NT2/D1 (cell line): ENCODE measurements around the gene FAM227B.

Experiments used
- SUZ12 ChIP-seq: IDR thresholded peaks from 2 replicates; pipeline ENCODE4 v1.6.1; 2011; ENCODE audit not compliant: insufficient read length, insufficient read depth; ENCODE audit errors: extremely low read depth
- YY1 ChIP-seq: IDR thresholded peaks from 2 replicates; pipeline ENCODE4 v1.6.1; 2011; ENCODE audit not compliant: insufficient read length, insufficient read depth
- ZNF274 ChIP-seq: IDR thresholded peaks from 2 replicates; pipeline ENCODE4 v1.6.1; 2011; ENCODE audit warnings: mild to moderate bottlenecking, low read depth, low read length

DNA sequence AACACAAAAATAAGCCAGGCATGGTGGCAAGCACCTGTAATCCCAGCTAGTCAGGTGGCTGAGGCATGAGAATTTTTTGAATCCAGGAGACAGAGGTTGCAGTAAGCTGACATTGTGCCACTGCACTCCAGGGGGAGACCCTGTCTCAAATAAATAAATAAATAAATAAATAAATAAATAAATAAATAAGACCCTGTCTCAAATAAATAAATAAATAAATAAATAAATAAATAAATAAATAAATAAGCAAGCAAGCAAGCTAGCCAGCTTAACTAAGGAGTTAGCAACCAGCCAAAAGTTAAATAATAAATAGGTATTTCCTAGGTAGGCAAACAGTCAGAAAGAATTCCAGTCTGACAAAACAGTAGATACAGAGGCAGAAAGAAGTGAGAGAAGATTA, 326.7 kb downstream of the FAM227B start:
- TF ChIP-seq YY1 (no peak), ZNF274 (no peak), SUZ12 (no peak)
